GM12878 (cell line): ENCODE results near the gene FTCDNL1. TPM values are rescaled to one million over a fixed set of nuclear protein-coding genes. Genes with fewer than 3 reads are reported as not detected.

Experiments
- EP300 ChIP-seq, 2 experiments: fragments of 150-350 bp in 1 of 2; IDR thresholded peaks; 2 replicates each; pipeline ENCODE4 v1.6.1; 2011 to 2012; ENCODE audit warnings: low read depth in 2 of 2, low read length in 2 of 2, borderline replicate concordance in 1 of 2, improper control_type of control experiment in 1 of 2, inconsistent platforms in 1 of 2; ENCODE audit not compliant: control insufficient read depth in 1 of 2
- SUPT20H ChIP-seq: IDR thresholded peaks from 2 replicates; pipeline ENCODE4 v1.6.1; 2011; ENCODE audit warnings: low read depth, mild to moderate bottlenecking, low read length, moderate library complexity, borderline replicate concordance; ENCODE audit not compliant: control insufficient read depth
- TCF3 ChIP-seq: IDR thresholded peaks from 2 replicates; pipeline ENCODE4 v1.6.1; 2012; ENCODE audit warnings: low read depth, mild to moderate bottlenecking, low read length, borderline replicate concordance; ENCODE audit not compliant: insufficient read depth
- ZBTB11 ChIP-seq: fragments of 450-650 bp; formaldehyde crosslinking; IDR thresholded peaks from 2 replicates; pipeline ENCODE4 v1.5.0; 2022; ENCODE audit warnings: mild to moderate bottlenecking, missing genetic modification characterization
- ZBTB4 ChIP-seq: fragments of 450-650 bp; formaldehyde crosslinking; IDR thresholded peaks from 2 replicates; pipeline ENCODE4 v1.4.0; 2022; ENCODE audit warnings: mild to moderate bottlenecking, moderate library complexity
- polyA plus RNA-seq, 11 experiments: library from polyadenylated mRNA; depleted of rRNA in 4 of 11; unstranded in 6 of 11; stranded (reverse) in 5 of 11; fragments of >200 nt; fragmentation: Nextera tagmentation in 4 of 11; fragmentation: Illumina TruSeq in 1 of 11; extraction: Ambion mirVana in 4 of 11; extraction: Trizol in 1 of 11; gene quantifications; 1 replicate in 1 of 11; 2 replicates in 10 of 11; pipeline versions ENCODE4 v1.2.1 to v1.2.3, GENCODE V29; 2011 to 2016; ENCODE audit warnings: inconsistent platforms in 2 of 11, missing spikeins in 2 of 11, low read depth in 1 of 11
- total RNA-seq, 4 experiments: library from RNA; depleted of rRNA in 3 of 4; stranded (reverse); fragments of >200 nt in 3 of 4; fragmentation: Illumina TruSeq in 1 of 4; extraction: Trizol in 1 of 4; gene quantifications; 2 replicates each; pipeline versions ENCODE4 v1.2.1 to v1.2.3, GENCODE V29; 2013 to 2021

FTCDNL1 gene
- total and polyA plus RNA-seq, 10 of the 15 experiments (the other 5 are each of a cell fraction or from before 2014, with no cell fraction given), result 0.15 to 3.9 (median 2.0) TPM

- TF ChIP-seq ZBTB11 (CRISPR knock-in tag) (no peak), SUPT20H (no peak), EP300 (IDR thresholded peaks at IDR 0.05; ENCODE audit: borderline replicate concordance in 1 of 2, control insufficient read depth in 1 of 2, low read depth in 2 of 2, low read length in 2 of 2) (no peak), ZBTB4 (CRISPR knock-in tag) (no peak), TCF3 (no peak)
Observed at GRCh38 chr2:199829628-199830027, 21.4 kb downstream of the FTCDNL1 start (continued).
